OCI-LY3 (cell line): Measurements from ENCODE around the gene RAB26.

ENCODE experiments used
- H2AFZ ChIP-seq: fragments of 200-600, 300-600 bp; shearing (Covaris generic); 2 replicates; pipeline ENCODE4 v1.6.0; 2014; ENCODE audit warnings: antibody characterized with exemption, low read depth, low read length
- H3K27ac ChIP-seq: fragments of 200-600, 300-600 bp; sonication (generic); 2 replicates; pipeline ENCODE4 v1.5.1; 2014; ENCODE audit warnings: mild to moderate bottlenecking, low read length, moderate library complexity, mixed read lengths
- H3K27me3 ChIP-seq: fragments of 200-600, 300-600 bp; sonication (generic); 2 replicates; pipeline ENCODE4 v1.6.1; 2014; ENCODE audit warnings: low read depth, low read length, mixed read lengths
- H3K36me3 ChIP-seq: fragments of 200-600, 300-600 bp; sonication (generic); replicated peaks from 2 replicates; pipeline ENCODE3; 2014; ENCODE audit warnings: low read depth, low read length, mixed read lengths
- H3K4me1 ChIP-seq: fragments of 300-600, 200-600 bp; sonication (generic); 2 replicates; pipeline ENCODE4 v1.6.1; 2014; ENCODE audit warnings: low read length, mixed read lengths
- H3K4me2 ChIP-seq: fragments of 200-600, 300-600 bp; sonication (generic); 2 replicates; pipeline ENCODE4 v1.6.1; 2014; ENCODE audit warnings: low read length, mixed read lengths
- H3K4me3 ChIP-seq: fragments of 300-600, 200-600 bp; sonication (generic); 2 replicates; pipeline ENCODE4 v1.5.1; 2014; ENCODE audit warnings: antibody characterized with exemption, mild to moderate bottlenecking, low read length, moderate library complexity
- H3K79me2 ChIP-seq: fragments of 300-600, 200-600 bp; shearing (Covaris generic); 2 replicates; pipeline ENCODE4 v1.6.1; 2014; ENCODE audit warnings: mild to moderate bottlenecking, low read length, mixed read lengths
- H3K9ac ChIP-seq: fragments of 300-600, 200-600 bp; shearing (Covaris generic); 2 replicates; pipeline ENCODE4 v1.6.0; 2014; ENCODE audit warnings: mild to moderate bottlenecking, low read length, moderate library complexity
- H3K9me3 ChIP-seq: fragments of 200-600, 300-600 bp; shearing (Covaris generic); 2 replicates; pipeline ENCODE4 v1.6.1; 2014; ENCODE audit warnings: low read length, mixed read lengths; ENCODE audit not compliant: insufficient read depth
- H4K20me1 ChIP-seq: fragments of 200-600, 300-600 bp; sonication (generic); 2 replicates; pipeline ENCODE4 v1.6.1; 2016; ENCODE audit warnings: low read length, mixed read lengths; ENCODE audit not compliant: insufficient read depth
- EZH2phosphoT487 ChIP-seq: fragments of 200-600 bp; shearing (Covaris generic); IDR thresholded peaks from 2 replicates; pipeline ENCODE4 v1.6.1; 2018; ENCODE audit warnings: antibody characterized with exemption, mixed run types, low read depth
- TF ChIP-seq, protein P1 (sequence below): fragments of 200-600, 300-600 bp; sonication (generic); IDR thresholded peaks from 2 replicates; pipeline ENCODE4 v1.5.1; 2014; ENCODE audit warnings: antibody characterized with exemption, low read length, low read depth

RAB26 gene

DNA sequence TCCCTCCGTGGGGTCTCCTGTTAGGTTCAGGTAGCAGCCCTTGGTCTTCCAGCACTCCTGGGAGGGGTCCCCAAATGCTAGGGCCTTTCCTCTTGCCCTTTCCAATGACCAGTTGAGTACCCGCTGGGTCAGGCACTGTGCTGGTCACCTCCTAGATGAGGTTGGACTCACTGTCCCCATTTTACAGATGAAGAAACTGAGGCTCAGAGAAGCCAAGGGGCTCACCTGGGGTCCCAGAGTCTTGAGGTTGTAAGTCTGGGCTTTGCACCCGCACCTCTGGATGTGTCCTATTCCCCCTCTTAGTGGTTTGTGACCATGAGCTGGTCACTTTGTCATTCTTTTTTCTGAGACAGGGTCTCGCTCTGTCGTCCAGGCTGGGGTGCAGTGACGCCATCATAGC lies 49.3 kb downstream of the RAB26 start:
- H2AFZ ChIP-seq, result no peak overlapping the region
- no peaks in the 10 kb centered on the region for H3K79me2 ChIP-seq
- no peaks in the 10 kb centered on the region for H3K9me3 ChIP-seq
- H3K27me3 ChIP-seq, result peaks cover 48% of the 10 kb centered on the region
- peaks cover 5% of the 10 kb centered on the region; the same call in 1 of the 2 replicates for H3K4me1 ChIP-seq
- no peak for TF ChIP-seq EZH2phosphoT487
- TF ChIP-seq, protein P1, sequence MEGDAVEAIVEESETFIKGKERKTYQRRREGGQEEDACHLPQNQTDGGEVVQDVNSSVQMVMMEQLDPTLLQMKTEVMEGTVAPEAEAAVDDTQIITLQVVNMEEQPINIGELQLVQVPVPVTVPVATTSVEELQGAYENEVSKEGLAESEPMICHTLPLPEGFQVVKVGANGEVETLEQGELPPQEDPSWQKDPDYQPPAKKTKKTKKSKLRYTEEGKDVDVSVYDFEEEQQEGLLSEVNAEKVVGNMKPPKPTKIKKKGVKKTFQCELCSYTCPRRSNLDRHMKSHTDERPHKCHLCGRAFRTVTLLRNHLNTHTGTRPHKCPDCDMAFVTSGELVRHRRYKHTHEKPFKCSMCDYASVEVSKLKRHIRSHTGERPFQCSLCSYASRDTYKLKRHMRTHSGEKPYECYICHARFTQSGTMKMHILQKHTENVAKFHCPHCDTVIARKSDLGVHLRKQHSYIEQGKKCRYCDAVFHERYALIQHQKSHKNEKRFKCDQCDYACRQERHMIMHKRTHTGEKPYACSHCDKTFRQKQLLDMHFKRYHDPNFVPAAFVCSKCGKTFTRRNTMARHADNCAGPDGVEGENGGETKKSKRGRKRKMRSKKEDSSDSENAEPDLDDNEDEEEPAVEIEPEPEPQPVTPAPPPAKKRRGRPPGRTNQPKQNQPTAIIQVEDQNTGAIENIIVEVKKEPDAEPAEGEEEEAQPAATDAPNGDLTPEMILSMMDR, result no peak
- no peak overlapping the region for H3K27ac ChIP-seq
- no peaks in the 10 kb centered on the region for H3K36me3 ChIP-seq
- H3K4me2 ChIP-seq, result no peak overlapping the region
- no peak overlapping the region for H3K4me3 ChIP-seq
- H4K20me1 ChIP-seq, result no peaks in the 10 kb centered on the region
- H3K9ac ChIP-seq, result no peak overlapping the region

DNA sequence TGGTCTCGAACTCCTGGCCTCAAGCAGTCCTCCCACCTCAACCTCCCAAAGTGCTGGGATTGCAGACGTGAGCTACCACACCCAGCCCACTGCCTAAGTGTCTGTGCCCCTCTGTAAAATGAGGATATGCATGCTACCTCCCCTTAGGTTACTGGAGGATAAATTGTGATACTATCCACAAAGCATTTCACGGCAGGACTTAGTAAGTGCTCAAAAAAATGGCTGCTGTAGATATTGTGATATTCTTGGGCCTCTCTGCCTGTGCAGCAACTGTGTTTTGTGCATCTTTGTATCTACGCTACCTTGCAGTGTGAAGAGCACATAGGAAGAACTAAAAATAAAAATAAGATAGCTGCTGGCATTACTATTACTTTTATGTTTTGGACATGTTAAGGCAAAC lies 49.9 kb downstream of the RAB26 start:
- H3K79me2 ChIP-seq, result no peaks in the 10 kb centered on the region
- H3K27me3 ChIP-seq, result peaks cover 48% of the 10 kb centered on the region
- H2AFZ ChIP-seq, result no peak overlapping the region
- H3K9ac ChIP-seq, result no peak overlapping the region
- H3K36me3 ChIP-seq, result no peaks in the 10 kb centered on the region
- H3K27ac ChIP-seq, result no peak overlapping the region
- H3K4me2 ChIP-seq, result no peak overlapping the region
- H4K20me1 ChIP-seq, result no peaks in the 10 kb centered on the region
- H3K4me1 ChIP-seq, result peaks cover 5% of the 10 kb centered on the region; the same call in 1 of the 2 replicates
- TF ChIP-seq, protein P1, result no peak
- TF ChIP-seq EZH2phosphoT487, result no peak
- H3K9me3 ChIP-seq, result no peaks in the 10 kb centered on the region
- H3K4me3 ChIP-seq, result no peak overlapping the region

DNA sequence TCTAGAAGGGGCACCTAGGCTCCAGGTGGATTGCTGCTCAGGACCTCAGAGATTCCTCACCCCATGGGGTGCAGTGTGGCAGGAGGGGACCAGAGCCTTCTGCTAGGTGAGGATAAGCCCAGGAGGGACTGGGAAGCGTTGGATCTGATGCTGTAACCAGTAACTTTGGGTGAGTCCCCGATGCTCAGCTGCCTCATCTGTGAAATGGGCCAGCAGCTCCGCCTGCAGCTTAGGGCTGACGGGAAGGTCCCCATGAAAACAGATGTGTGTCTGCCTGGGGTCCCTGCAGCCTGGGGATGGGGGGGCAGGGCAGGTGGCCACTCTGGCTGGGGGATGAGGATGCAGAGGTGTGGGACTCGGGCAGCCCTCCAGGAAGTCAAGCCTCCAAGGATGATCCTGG lies 50.7 kb downstream of the RAB26 start:
- Histone ChIP-seq H2AFZ (no peak overlapping the region), H3K9ac (no peak overlapping the region), H3K4me3 (no peak overlapping the region), H3K9me3 (no peaks in the 10 kb centered on the region), H3K27me3 (peaks cover 47% of the 10 kb centered on the region), H3K27ac (no peak overlapping the region), H3K4me2 (no peak overlapping the region), H3K36me3 (no peaks in the 10 kb centered on the region), H4K20me1 (no peaks in the 10 kb centered on the region), H3K79me2 (no peaks in the 10 kb centered on the region), H3K4me1 (peaks cover 5% of the 10 kb centered on the region; the same call in 1 of the 2 replicates)
- TF ChIP-seq, protein P1, result no peak
- no peak for TF ChIP-seq EZH2phosphoT487

DNA sequence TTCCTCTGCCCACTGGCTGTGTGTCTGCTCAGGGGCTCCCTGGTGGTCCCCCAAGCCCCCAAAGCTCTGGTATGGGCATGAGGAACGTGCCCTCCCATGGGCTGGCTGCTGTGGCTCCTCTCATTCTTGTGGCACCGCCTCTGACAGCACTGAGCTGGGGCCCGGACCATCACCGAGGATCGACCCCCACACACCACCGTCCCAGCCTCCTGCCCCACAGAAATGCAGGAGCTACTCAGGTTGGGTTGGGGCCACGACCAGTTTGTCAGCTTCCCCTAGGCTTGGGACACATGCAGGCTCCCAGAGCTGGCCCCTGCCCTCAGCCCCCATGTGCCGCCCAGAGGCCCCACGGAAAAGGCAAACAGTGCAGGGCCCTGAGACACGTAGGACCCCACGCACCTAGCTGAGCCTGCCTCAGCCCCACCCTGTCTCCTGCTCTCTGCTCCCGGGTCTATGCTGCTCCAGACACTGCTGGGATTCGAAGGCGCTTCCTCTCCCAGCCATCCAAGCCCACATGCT lies 51.3 kb downstream of the RAB26 start:
- Histone ChIP-seq H3K4me1 (peaks cover 9% of the 10 kb centered on the region), H3K9me3 (no peaks in the 10 kb centered on the region), H3K27me3 (peaks cover 41% of the 10 kb centered on the region), H3K9ac (no peak overlapping the region), H3K36me3 (no peaks in the 10 kb centered on the region), H3K79me2 (no peaks in the 10 kb centered on the region), H3K27ac (no peak overlapping the region), H3K4me2 (no peak overlapping the region), H4K20me1 (no peaks in the 10 kb centered on the region), H2AFZ (no peak overlapping the region), H3K4me3 (no peak overlapping the region)
- no peak for TF ChIP-seq EZH2phosphoT487
- TF ChIP-seq, protein P1, result no peak
